Measurements from ENCODE around the gene DEPDC4.

DEPDC4 gene

GRCh38 chr12:100211698-100212097 is 55.2 kb downstream of the DEPDC4 start:
- DNase-seq = no peak

GRCh38 chr12:100208834-100209233 is 58.0 kb downstream of the DEPDC4 start:
- no peak for DNase-seq

GRCh38 chr12:100207311-100207710 is 59.6 kb downstream of the DEPDC4 start:
- no peak for DNase-seq

GRCh38 chr12:100201604-100202423 is 65.1 kb downstream of the DEPDC4 start:
- DNase-seq = no peak

- peak; percentile 95 for DNase-seq
Measured at GRCh38 chr12:100200463-100201181, 66.3 kb downstream of the DEPDC4 start, which contains the start of gene ACTR6. ACTR6 (plus strand) TSS chr12:100200815; CDS start chr12:100200852, 37 bp downstream.

- peak; percentile 71 for DNase-seq
Measured at GRCh38 chr12:100199347-100200149, 67.3 kb downstream of the DEPDC4 start.

GRCh38 chr12:100199023-100199346 is 67.9 kb downstream of the DEPDC4 start:
- DNase-seq = no peak

- DNase-seq = no peak
Measured at GRCh38 chr12:100197486-100197885, 69.4 kb downstream of the DEPDC4 start.

- no peak for DNase-seq
Measured at GRCh38 chr12:100193085-100193484, 73.8 kb downstream of the DEPDC4 start.
